Mononuclear cell (primary cell): ENCODE results near the gene PALLD. TPM values are rescaled to one million over a fixed set of nuclear protein-coding genes. Genes with fewer than 3 reads are reported as not detected.
"Not testable (repeated sequence)": the region's sequence is repeated elsewhere in the genome, so short reads cannot be mapped to it uniquely, and the experiment has no call there.

Experiments
- H3K27me3 ChIP-seq: 2 replicates; pipeline ENCODE4 v1.6.0; 2011; ENCODE audit warnings: low read length, control low read depth; ENCODE audit not compliant: insufficient read depth
- H3K4me1 ChIP-seq: 2 replicates; pipeline ENCODE4 v1.5.1; 2011; ENCODE audit warnings: mild to moderate bottlenecking, low read length, control low read depth; ENCODE audit not compliant: insufficient read depth
- H3K4me3 ChIP-seq: 2 replicates; pipeline ENCODE4 v1.5.1; 2011; ENCODE audit warnings: mild to moderate bottlenecking, low read length, moderate library complexity
- H3K9me3 ChIP-seq: 2 replicates; pipeline ENCODE4 v1.5.1; 2011; ENCODE audit warnings: low read depth, mild to moderate bottlenecking, control low read depth, low read length
- total RNA-seq: library from RNA; depleted of rRNA; stranded (reverse); fragments of >200 nt; gene quantifications from one replicate; pipeline ENCODE4 v1.2.3, GENCODE V29; 2012

Gene PALLD
- total RNA-seq, 1 donor: 1.8 TPM

GRCh38 chr4:168925789-168926490 is 429.1 kb downstream of the PALLD start:
- Histone ChIP-seq H3K4me1 (no peaks in the 10 kb centered on the region), H3K4me3 (no peak overlapping the region), H3K27me3 (no peaks in the 10 kb centered on the region), H3K9me3 (no peaks in the 10 kb centered on the region)

GRCh38 chr4:168928346-168928745 is 431.5 kb downstream of the PALLD start:
- Histone ChIP-seq H3K9me3 (peaks cover 16% of the 10 kb centered on the region), H3K4me3 (no peak overlapping the region), H3K4me1 (no peaks in the 10 kb centered on the region), H3K27me3 (no peaks in the 10 kb centered on the region)

GRCh38 chr4:168928875-168929274 is 432.0 kb downstream of the PALLD start:
- Histone ChIP-seq H3K4me3 (no peak overlapping the region), H3K9me3 (peaks cover 16% of the 10 kb centered on the region), H3K4me1 (no peaks in the 10 kb centered on the region), H3K27me3 (no peaks in the 10 kb centered on the region)

GRCh38 chr4:168930413-168931196 is 433.8 kb downstream of the PALLD start:
- Histone ChIP-seq H3K9me3 (peaks cover 16% of the 10 kb centered on the region), H3K4me3 (no peak overlapping the region), H3K4me1 (no peaks in the 10 kb centered on the region), H3K27me3 (no peaks in the 10 kb centered on the region)

GRCh38 chr4:168931215-168931650 is 434.4 kb downstream of the PALLD start:
- Histone ChIP-seq H3K9me3 (peaks cover 16% of the 10 kb centered on the region), H3K27me3 (no peaks in the 10 kb centered on the region), H3K4me1 (no peaks in the 10 kb centered on the region), H3K4me3 (no peak overlapping the region)

GRCh38 chr4:168932138-168932537 is 435.3 kb downstream of the PALLD start:
- no peaks in the 10 kb centered on the region for H3K27me3 ChIP-seq

GRCh38 chr4:168933423-168933822 is 436.6 kb downstream of the PALLD start:
- no peaks in the 10 kb centered on the region for H3K4me1 ChIP-seq
- H3K4me3 ChIP-seq: no peak overlapping the region
- peaks cover 16% of the 10 kb centered on the region for H3K9me3 ChIP-seq
- H3K27me3 ChIP-seq: no peaks in the 10 kb centered on the region

More at GRCh38 chr4:168932138-168932537, 435.3 kb downstream of the PALLD start:
- Histone ChIP-seq H3K4me3 (no peak overlapping the region), H3K4me1 (no peaks in the 10 kb centered on the region), H3K9me3 (peaks cover 16% of the 10 kb centered on the region)

GRCh38 chr4:168937473-168937872 is 440.6 kb downstream of the PALLD start:
- not testable (repeated sequence) for H3K4me1 ChIP-seq, H3K9me3 ChIP-seq, H3K27me3 ChIP-seq, H3K4me3 ChIP-seq

GRCh38 chr4:168942985-168943384 is 446.1 kb downstream of the PALLD start:
- Histone ChIP-seq H3K27me3 (no peaks in the 10 kb centered on the region), H3K4me1 (no peaks in the 10 kb centered on the region), H3K4me3 (no peak overlapping the region), H3K9me3 (no peaks in the 10 kb centered on the region)

- Histone ChIP-seq H3K4me1 (no peaks in the 10 kb centered on the region), H3K4me3 (no peak overlapping the region), H3K9me3 (no peaks in the 10 kb centered on the region), H3K27me3 (no peaks in the 10 kb centered on the region)
Measured at GRCh38 chr4:168945291-168945690, 448.4 kb downstream of the PALLD start.

- H3K27me3 ChIP-seq, H3K9me3 ChIP-seq, H3K4me1 ChIP-seq, H3K4me3 ChIP-seq: not testable (repeated sequence)
Measured at GRCh38 chr4:168952821-168953246, 456.0 kb downstream of the PALLD start.

- H3K27me3 ChIP-seq: no peaks in the 10 kb centered on the region
- H3K9me3 ChIP-seq: no peaks in the 10 kb centered on the region
- H3K4me1 ChIP-seq: no peaks in the 10 kb centered on the region
- H3K4me3 ChIP-seq: no peak overlapping the region
Measured at GRCh38 chr4:168955674-168956073, 458.8 kb downstream of the PALLD start.

GRCh38 chr4:168960716-168961115 is 463.9 kb downstream of the PALLD start:
- H3K4me3 ChIP-seq: no peak overlapping the region
- no peaks in the 10 kb centered on the region for H3K27me3 ChIP-seq
- no peaks in the 10 kb centered on the region for H3K9me3 ChIP-seq
- H3K4me1 ChIP-seq: no peaks in the 10 kb centered on the region

GRCh38 chr4:168972596-168972995 is 475.7 kb downstream of the PALLD start:
- Histone ChIP-seq H3K27me3 (no peaks in the 10 kb centered on the region), H3K4me3 (no peak overlapping the region), H3K4me1 (no peaks in the 10 kb centered on the region), H3K9me3 (peaks cover 27% of the 10 kb centered on the region)
